GM20431 (cell line): Measurements from ENCODE around the gene WDFY3.

ENCODE experiments used
- in situ Hi-C: fragments of 300-500 bp; cut with MseI, MboI; formaldehyde crosslinking; loops from one replicate; pipeline ENCODE4 v1.15.0; 2020; ENCODE audit warnings: low sequenced_read_pairs; ENCODE audit not compliant: unreplicated experiment

The WDFY3 gene

DNA sequence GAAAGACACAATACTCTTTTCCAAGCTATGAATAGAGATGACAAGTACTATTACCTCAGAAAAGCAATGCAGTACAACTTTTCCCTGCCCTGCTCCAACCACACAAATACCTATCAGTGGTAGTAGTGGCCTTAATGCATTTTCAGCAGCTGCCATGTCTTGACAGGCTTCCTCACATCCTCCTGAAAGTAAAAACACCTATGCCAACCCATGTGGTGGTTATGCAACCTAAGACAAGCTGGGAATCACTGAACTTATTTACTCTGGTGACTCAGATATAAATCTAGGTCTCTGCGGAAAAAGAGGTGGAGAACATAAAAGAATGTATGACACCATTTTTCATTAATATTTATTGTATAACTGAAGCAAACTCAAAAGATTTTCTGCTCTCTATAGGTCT is 14.5 kb downstream of the WDFY3 start:
- in situ Hi-C loops = no loop called here

DNA sequence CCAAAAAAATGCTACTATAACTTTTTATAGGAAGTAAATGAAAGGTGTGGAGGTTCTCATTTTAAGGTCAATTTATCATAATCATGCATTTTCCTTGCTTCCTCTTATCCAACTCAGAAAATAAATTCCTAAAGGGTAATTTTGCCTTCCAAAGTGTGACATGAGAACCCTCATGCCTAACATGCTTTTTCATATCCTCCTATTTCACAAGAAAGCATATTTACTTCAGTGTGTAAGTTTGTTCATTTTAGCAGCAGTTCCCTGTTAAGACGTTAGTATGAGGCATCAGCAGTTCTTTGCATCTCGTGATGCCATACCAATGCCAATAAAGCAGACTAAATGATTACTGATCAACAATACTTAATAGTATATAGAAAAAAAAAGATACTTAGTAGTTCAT is 18.4 kb downstream of the WDFY3 start:
- in situ Hi-C loops = no loop called here

DNA sequence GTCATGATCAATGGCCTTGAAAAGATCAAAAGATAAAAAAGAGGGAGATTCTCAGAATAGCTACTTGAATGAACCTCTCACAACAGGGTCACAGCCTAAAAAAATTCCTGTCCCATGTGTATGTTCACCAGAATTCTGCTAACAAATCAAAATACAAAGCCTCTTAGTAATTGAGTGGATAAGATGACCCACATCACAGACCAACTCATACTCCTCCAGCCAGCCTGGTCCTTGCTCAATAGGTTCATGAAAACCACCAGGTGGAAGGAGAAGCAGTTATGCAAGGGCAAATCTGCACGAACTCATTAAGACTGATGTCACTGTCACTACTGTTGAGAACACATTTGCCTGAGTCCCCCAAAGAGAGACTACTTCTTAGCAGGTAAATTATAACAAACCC is 21.5 kb downstream of the WDFY3 start:
- in situ Hi-C loops = no loop called here

DNA sequence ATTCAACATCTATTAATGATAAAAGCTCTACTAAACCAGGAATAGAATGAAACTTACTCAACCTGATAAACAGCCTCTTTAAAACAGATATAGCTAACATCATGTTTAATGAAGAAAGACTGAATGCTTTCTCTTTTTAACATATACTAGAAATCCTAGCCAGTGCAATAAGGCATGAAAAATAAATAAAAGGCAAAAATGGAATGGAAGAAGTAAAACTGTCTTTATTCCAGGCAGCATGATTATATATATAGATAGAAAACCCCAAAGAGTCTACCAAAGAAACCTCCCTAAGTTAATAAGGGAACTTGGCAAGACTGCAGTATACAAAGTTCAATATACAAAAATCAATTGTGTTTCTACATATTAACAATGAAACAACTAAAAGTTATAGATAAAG is 25.5 kb downstream of the WDFY3 start:
- in situ Hi-C loops = no loop called here

DNA sequence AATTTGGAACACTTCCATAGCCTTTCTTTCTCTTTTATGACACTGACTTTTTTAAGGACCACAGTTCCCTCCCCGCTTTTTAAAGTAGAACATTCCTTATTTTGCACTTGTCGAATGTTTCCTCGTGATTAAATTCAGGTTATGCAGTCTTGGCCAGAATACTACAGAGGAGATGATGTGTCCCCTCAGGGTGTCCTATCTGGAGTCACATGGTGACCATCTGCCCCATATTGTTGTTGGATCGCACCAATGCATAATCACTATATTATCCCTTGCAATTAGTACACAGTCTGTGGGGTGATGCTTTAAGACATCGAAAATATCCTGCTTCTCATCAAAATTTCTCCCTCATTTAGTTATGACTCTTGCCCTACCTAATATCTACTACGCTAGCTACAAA is 27.4 kb downstream of the WDFY3 start:
- in situ Hi-C loops = no loop called here

DNA sequence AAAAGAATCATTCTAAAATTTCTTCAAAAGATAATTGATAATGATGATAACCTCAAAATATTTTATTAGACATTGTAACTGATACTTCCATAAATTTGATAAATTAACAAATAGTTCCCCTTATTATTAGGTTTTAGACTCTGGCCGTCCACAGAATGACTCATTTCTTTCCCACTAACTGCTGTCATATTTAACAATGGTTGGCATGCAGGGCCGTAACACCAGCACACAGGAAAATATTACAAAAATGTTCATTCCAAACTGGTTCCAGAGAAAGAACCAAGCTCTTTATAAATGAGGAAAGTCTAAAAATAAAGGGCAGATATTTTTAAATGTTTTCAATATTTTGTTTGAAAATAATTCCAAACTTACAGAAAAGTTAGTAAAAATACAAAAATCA is 28.2 kb downstream of the WDFY3 start:
- in situ Hi-C loops = no loop called here

DNA sequence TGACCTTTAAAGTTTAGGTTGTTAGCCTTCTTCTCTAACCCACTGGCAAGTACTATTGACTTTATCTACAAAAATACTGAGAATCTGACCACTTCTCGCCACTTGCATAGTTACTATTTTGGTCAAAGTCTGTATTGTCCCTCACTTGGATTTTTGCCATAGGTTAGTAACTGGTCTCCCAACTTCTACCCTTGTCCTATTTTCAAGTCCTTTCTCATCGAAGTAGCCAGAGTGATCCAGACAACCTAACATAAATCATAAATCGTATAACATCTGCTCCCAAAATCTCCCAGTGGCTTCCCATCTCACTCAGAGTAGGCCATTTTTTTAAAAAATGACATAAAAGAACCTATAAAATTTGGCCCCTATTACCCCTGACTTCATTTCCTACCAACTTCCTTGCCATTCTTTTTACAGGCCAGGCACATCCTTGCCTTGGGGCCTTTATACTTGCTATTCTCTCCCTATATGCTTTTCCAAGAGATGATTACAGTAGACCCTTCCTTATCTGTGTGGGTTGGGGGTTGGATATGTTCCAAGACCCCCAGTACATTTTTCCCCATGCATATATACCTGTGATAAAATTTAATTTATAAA is 29.0 kb downstream of the WDFY3 start:
- in situ Hi-C loops = no loop called here

DNA sequence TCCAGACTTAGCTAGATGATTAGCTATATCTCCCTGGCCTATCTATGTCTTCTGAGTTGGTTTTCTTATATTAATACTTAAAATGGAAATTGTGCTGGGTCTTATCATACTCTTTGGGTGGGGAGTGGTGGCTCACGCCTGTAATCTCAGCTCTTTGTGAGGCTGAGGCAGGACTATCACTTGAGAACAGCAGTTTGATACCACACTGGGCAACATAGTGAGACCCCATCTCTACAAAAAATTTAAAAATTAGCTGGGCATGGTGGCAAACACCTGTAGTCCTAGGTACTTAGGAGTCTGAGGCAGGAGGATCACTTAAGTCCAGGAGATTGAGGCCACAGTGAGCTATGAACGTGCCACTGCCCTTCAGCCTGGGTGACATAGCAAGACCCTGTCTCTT is 30.4 kb downstream of the WDFY3 start:
- in situ Hi-C loops = no loop called here

DNA sequence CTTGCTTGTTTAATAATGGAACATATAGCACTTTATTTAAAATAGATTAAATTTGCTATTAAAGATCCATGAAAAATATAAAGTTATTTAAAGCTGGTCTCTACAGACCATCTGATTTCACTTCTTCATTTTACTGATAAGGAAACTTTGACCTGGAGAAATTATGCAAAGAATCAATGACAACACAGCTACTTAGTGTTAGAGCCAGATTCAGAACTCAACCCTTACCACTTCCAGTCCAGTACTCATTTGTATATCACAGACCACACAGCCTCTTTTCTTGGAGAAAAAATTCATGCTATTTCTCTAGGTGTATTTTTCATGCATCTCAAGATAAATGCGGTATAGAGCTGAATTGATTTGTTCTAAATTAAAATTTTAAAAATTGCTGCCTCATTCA is 34.0 kb downstream of the WDFY3 start:
- in situ Hi-C loops = no loop called here

DNA sequence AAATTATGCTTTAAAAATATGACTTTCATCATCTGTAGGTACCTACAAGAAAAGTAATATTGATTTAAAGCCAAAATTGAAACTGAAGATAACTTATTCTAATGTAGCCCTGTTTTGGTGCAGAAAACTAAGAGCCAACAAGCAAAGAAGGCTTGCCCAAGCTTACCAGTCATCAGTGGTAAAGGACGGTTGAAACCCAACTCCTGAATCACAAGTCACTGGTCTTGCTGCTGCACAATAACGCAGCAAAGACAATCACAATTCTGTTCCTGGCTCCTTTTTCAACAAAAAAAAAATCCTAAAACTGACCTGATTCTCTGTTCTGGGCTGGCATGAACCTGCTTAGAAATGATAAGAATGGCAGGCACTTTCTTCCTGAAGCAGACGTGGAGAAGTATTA is 34.5 kb downstream of the WDFY3 start:
- in situ Hi-C loops = no loop called here

DNA sequence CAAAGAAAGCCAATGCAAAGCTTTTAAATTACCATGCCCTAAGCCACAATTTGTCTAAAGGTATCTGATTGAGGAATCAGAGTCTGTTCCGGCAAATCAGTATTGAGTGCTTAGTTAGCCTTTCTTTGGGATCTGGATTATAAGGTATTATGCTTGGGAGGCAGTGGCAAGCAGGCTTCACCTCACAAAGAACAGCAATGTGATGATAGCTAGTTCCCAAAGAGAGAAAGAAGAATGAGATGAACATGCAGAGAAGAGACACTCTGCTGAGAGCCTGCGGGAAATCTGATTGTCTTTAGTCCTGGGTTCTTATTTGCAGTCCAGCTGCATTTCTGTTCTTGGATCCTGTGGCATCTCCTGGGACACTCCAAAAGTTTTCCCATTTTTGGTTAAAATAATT is 35.2 kb downstream of the WDFY3 start:
- in situ Hi-C loops = no loop called here

DNA sequence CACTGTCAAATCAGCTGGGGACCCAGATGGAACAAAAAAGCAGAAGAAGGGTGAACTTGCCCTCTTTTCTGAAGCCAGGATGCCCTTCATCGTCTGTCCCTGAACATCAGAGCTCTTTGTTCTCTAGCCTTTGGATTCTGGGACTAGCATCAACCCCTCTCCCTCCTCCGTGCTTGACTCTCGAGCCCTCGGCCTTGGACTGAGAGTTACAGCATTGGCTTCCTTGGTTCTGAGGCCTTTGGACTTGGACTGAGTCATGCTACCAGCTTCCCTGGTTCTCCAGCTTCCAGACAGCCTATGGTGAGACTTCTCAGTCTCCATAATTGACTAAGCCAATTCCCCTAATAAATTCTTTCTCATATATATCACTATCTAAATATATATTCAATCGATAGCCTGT is 38.4 kb downstream of the WDFY3 start:
- in situ Hi-C loops = no loop called here

DNA sequence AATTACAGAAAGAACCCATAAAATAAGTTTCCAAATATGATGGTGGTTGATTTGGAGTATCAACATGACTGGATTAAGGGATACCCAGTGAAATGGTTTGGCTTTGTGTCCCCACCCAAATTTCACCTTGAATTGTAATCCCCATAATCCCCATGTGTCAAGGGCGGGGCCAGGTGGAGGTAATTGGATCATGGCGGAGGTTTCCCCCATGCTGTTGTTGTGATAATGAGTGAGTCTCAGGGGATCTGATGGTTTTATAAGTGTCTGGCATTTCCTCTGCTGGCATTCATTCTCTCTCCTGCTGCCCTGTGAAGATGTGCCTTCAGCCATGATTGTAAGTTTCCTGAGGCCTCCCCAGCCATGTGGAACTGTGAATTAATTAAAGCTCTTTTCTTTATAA is 39.1 kb downstream of the WDFY3 start:
- in situ Hi-C loops = no loop called here

DNA sequence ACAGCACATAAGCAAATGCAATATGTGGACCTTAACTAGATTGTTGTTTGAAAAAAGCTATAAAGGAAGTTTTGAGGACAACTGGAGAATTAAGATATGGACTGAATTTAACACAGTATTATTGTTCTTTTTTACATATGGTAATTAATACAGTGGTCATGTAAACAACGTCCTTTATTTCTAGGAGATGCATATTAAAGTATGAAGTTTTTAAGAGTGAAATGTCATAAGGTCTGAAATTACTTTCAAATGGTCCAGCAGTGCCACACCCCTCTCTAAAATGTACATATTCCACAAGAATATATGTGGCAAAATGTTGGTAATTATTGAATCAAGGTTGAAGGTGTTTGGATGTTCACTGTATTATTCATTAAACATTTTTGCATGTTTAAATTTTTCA is 40.9 kb downstream of the WDFY3 start:
- in situ Hi-C loops = no loop called here

DNA sequence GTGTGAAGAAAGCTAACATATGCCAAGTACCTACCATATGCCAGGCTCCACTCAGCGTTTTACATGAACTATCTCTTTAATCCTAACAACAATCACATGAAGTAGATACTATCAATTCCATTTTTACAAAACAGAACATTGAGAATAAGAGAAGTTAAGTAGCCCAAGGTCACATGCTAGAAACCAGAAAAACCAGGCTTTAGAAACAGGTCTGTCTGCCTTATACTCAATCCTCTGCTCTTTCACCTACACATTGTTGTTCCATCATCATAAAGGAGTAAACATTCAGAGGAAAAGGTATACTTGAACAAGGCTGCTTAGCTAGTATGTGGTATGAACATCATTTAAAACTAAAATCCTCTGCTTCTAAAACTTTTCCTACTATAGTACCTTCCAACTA is 42.1 kb downstream of the WDFY3 start:
- in situ Hi-C loops = no loop called here

DNA sequence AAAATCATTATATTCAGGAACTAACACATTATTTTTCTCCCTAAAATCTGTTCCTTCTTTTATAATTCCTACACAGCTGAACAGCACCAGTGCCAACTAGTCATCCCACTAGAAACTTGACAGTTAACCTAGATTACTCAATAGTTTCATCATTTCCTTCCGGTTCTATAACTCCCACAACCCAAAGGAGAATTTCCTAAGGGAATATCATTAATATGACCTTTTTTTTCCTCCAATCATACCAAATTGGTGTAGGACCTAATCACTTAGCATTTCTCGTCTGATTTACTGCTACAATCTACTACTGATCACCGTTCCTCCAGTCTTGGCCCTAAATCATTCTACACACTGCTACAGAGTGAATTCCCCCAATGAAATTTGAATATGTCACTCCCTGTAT is 45.9 kb downstream of the WDFY3 start:
- in situ Hi-C loops = no loop called here

DNA sequence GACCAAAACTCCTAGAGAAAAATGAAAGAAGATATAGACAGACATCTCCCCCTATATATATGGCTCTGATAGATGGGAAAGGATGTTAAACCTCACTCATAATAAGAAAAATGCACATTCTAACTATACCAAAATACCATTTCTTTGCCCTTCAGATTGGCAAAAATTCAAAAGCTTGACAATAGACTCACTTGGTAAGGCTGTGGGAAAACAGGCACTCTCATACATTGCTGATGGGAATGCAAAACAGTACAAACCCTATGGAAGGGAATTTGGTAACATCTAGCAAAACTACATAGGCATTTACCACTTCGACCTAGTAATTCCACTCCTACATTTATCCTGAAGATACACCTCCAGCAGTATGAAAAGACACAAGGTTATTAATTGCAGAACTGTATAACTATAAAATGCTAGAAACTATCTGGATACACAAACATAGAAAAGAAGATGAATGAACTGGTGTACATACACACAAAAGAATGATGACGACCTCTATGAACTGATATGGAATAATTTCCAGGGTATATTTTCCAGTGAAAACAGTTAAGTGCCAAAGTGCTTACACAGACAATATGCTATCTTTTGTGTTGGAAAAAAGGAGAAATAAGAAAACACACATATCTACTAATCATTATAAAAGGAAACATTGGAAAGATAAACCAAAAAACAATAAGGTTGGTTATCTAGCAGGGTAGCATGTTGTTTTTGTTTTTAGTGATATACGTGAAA is 48.5 kb downstream of the WDFY3 start:
- in situ Hi-C loops = no loop called here

DNA sequence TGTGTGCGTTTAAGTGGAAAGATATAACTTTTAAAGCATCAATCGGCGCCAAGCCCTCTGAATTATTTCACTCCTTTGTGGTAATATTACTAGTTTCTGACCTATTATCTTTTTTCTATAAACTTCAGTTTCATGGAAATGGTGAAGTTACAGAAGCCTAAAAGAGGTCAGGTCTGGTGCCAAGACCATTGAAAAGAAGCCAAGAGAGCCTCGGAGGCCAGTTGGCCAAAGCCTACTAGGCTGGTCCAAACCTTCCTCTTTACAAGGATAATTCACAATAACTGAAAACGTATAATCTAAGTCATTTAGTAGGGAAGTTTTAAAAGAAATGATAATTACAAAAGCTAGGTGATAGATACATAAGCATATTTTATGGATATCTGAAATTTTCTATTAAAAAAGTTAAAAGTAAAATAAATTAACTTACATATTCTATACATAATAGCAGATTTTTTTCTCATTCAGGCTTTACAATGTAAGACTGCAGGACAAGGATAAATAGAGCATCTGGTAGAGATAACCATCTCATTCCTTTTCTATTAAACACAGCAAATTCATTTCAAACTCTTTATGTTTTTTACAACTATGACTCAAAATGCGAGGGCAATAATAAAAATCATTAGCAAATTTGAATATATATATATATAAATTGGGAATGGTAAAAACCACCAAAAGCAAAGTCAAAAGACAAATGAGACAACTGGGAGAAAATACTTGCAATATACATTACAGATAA is 49.2 kb downstream of the WDFY3 start:
- in situ Hi-C loops = no loop called here

DNA sequence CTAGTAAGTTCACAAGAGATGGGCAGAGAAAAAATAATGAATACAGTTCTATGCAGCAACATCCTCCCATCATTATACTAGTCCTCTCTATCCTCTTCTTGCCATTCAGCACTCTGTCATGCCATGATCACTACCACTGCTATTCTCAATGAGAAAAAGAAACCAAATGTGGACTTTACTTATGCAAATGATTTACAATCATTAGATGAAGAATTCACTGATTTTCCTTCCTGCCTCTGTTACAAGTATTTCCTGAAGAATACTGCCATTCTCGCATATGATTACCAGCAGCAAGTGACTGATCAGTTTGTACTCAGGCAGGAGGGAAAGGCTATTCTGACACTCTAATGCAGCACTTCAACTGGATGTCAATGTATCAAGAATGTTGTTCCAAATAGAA is 50.3 kb downstream of the WDFY3 start:
- in situ Hi-C loops = no loop called here

DNA sequence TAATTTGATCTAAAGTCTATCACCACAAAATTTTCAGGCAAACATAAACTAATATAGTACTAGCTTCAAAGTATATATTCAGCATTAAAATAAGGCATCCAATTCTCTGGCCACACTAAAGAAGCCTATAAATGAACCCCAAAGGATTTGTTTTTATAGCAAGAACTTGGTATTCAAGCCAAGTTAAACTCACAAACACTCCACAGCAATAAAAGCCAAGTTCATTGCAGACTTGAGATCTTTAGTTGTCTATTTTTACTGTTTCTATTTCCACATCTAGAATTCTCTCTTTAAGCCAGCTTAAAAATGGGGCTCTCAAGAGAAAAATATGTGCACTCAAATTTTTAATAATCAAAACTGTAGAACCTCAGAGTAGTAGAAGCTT is 51.1 kb downstream of the WDFY3 start:
- in situ Hi-C loops = no loop called here

DNA sequence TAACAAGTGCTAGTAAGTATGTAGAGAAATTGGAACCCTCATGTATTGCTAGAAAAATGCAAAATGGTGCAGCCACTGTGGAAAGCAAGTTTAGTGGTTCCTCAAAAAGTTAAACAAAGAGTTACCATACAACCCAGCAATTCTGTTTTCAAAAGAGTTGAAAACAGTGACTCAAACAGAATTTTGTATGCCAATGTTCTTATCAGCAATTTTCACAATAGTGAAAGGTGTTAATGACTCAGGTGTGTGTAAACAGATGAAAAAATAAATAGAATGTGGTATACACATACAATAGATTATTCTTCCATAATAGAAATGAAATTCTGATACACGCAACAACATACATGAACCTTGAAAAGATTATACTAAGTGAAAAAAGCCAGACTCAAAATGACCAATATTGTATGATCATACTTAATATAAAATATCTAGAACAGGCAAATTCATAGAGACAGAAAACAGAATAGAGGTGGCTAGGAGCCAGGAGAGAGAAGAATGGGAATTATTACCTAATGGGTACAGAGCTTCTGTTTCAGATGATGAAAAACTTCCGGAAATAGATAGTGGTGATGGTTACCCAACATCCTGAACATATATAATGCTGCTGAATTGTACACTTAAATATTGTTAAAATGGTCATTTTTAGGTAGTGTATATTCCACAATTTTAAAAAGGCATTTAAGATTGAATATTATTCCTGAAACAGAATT is 51.6 kb downstream of the WDFY3 start:
- in situ Hi-C loops = no loop called here
